ENCODE results near the gene FEM1B.

The FEM1B gene

DNA sequence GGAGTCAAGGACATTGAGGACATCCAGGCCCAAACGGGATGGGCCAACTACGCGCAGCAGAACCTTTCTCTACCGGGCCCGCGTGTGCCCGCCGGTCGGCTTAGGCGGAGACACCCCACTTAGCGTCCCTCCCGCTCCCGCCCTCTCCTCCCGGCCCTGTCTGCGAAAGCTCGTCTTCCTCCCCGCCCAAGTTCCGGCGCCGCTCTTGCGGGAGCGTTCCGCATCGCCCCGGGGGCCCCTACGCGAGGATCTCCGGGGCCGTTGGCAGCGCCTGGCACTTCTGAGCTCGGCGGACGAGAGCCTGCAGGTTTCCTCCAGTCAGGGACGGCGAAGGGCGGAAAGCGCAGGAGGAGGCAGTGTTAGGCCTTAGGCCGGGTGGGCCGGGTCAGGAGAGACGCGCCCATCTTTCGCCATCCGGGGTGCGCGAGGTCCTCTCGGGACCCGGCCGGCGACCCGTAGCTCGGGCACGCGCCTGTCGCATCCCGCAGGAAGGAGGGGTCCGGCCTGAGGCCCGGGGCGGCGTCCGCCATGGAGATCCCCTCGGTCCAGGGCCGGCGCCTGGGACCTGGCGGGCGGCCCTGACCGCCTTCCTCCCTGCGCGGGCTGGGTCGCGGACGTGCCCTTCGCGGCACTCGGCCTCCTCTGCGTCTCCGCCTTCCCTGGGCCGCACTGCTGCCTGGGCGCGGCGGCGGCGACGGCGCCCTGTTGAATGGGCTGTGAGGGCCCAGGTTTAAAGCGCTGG lies at the start of gene FEM1B:
FEM1B (plus strand) TSS at position 143 of the 742 bp plus-strand sequence. CDS start 673 bp downstream, outside the sequence.
- TF ChIP-seq, protein P1, sequence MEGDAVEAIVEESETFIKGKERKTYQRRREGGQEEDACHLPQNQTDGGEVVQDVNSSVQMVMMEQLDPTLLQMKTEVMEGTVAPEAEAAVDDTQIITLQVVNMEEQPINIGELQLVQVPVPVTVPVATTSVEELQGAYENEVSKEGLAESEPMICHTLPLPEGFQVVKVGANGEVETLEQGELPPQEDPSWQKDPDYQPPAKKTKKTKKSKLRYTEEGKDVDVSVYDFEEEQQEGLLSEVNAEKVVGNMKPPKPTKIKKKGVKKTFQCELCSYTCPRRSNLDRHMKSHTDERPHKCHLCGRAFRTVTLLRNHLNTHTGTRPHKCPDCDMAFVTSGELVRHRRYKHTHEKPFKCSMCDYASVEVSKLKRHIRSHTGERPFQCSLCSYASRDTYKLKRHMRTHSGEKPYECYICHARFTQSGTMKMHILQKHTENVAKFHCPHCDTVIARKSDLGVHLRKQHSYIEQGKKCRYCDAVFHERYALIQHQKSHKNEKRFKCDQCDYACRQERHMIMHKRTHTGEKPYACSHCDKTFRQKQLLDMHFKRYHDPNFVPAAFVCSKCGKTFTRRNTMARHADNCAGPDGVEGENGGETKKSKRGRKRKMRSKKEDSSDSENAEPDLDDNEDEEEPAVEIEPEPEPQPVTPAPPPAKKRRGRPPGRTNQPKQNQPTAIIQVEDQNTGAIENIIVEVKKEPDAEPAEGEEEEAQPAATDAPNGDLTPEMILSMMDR (IDR thresholded peaks at IDR 0.05), result no peak
- peak within 1 kb of the TSS; percentile 87 for H3K4me3 ChIP-seq
- peak; percentile 94 for DNase-seq (ENCODE audit: low spot score)
- peak within 1 kb of the TSS; percentile 98 to 99 for H3K27ac ChIP-seq

DNA sequence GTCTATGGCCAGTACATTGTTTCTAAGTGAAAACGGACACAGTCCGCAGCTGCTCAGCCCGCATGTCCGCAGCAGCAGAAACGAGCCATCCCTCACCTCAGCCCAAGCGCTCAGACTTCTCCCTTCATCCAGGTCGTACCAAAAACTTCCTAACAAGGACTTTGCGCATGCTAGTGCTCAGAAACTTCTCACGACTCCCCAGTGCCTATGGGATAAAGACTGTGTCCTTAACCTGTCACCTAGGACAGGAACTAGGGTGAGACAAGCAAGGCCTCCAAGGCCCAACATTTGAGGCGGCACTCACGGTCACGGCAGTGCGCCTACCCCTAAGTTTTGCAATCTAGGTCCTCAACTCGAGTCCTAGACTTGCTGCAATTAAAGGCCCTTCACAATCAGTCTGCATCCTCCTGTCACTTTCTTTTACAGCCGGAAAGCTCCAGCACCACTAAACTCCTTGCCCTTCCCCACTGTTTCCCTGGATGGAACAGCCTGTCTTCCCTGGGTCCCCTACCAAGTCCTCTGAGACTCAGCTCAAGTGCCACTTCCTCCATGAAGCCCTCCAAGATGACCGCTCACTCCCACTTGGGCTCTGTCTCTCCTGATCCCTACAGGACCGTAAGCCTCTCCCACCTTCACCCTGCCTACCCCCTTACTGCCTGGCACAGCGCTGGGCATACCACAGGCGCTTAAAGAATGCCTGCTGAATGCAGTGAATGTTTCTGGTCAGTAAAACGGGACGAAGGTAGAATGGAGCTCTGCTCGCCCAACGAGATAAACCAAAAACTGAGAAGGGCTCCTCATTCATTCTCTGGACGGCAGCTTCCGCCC lies 49.2 kb upstream of the FEM1B start:
- peak; percentile 60 for DNase-seq (ENCODE audit: low spot score)
- H3K27ac ChIP-seq, result peak overlapping the region; percentile 63 to 79
- peak overlapping the region; percentile 90 for H3K4me3 ChIP-seq
- TF ChIP-seq, protein P1 (IDR thresholded peaks at IDR 0.05), result no peak

DNA sequence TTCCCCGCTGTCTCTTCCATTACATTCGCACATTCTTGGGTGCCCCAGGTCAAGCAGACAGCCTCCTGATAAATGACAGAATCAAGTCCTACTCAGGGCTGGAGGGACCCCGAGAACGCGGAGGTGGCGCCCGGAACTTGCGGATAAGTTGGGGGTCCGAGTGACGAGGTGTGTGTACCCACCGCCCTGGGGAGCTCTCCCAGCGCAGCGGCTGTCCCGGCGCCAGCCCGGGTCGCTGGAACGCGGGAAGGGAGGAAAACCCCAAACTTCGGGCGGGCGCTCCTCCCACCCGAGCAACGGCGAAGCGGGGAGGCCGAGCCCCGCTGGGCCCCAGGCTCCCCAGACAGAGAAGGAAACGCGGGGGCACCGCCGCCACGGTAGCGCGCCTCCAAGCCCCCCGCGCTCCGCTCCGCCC lies 48.6 kb upstream of the FEM1B start:
- Histone ChIP-seq H3K4me3 (peak overlapping the region; percentile 90), H3K27ac (peak overlapping the region; percentile 63 to 79)
- DNase-seq (ENCODE audit: low spot score), result no peak
- TF ChIP-seq, protein P1 (IDR thresholded peaks at IDR 0.05), result no peak

DNA sequence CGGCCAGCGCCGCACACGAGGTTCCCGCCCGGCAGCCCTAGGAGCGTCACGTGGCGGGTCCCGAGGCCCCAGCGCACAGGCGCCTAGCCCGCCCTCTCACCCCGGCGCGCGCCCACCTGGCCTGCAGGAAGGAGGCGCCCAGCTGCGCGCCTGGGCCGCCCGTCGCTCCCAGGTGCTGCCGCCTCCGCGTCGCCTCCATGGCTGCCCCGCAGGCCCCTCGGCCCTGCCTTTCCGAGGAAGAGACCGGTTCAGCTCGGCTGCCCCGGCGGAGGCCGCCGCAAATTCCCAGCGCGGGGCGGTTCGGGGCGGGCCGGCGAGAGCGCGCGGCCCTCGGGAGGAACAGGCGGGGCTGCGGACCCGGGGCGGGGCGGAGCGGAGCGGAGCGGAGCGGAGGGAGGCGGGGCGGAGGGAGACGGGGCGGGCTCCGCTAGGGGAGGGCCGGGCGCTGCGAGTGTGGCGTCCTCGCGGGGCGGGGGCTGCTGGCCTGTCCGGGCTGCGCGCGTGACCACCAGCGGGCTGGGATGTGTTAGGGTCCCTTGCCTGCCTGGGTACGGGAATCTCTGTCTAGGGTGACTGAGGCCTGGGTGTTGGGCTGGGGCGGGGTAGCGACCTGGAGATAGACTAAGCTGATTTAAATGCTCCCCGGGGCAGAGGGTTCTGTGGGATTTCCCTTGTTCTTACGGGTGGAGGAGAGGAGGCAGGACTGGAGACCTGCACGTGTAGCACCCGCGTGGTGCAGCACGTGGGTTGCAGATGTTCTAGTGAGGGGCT lies 48.0 kb upstream of the FEM1B start, which contains the start of gene CLN6:
CLN6 (minus strand) TSS at position 343 of the 771 bp plus-strand sequence; CDS start at position 199, 144 bp downstream.
- H3K27ac ChIP-seq, result peak within 1 kb of the TSS; percentile 63 to 79
- peak; percentile 89 for DNase-seq (ENCODE audit: low spot score)
- TF ChIP-seq, protein P1 (IDR thresholded peaks at IDR 0.05), result no peak
- H3K4me3 ChIP-seq, result peak within 1 kb of the TSS; percentile 90

DNA sequence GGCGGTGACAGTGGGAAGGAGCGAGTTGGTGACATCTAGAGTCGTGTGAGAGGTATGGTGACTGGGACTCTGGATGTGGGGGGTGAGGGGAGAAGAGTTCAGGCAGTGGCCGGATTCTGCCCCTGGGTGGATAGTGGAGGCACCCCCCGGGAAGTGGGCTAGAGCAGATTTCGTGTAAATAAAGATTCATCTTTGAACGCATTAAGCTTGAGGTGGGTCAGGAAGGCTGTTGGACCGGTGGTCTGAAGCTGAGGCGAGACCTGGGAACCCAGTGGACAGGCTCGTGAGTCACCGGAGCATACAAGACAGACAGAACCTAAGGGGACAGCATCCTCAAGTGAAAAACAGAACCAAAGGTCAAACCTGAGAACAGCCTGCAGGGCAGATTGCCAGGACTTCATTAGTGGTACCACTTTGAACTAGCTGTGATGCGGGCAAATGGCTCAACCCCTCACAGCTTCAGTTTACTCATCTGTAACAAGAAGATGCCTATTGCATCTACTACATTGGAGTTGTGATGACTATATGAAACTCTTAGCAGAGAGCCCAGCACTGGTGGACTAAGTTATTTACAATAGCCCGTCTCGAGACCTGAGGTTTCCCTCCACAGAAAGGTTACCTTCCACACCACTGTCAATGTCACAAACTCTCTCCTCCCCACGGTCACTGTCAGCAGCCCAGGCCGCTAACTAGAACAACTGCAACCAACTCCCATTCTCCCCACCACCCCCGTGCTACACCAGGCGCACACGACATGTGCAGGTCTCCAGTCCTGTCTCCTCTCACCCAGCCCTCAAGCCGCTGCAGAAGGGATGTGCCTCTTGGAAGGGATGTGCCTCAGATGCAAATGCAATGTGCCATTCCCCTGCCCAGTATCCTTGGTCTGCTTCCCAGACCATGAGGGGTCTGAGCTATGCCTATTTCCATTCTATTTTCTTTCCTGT lies 47.1 kb upstream of the FEM1B start:
- peak overlapping the region; percentile 90 for H3K4me3 ChIP-seq
- TF ChIP-seq, protein P1 (IDR thresholded peaks at IDR 0.05), result no peak
- peak overlapping the region; percentile 63 to 79 for H3K27ac ChIP-seq
- no peak for DNase-seq (ENCODE audit: low spot score)
